HepG2 (cell line): ENCODE measurements around the gene POU5F1. TPM values are rescaled to one million over a fixed set of nuclear protein-coding genes. Genes with fewer than 3 reads are reported as not detected.

Source experiments
- ATAC-seq: fragments of 200-7000 bp; cut with Tn5 transposase; 3 replicates; pipeline ENCODE4 v1.9.1; 2020; ENCODE audit warnings: mild to moderate bottlenecking, moderate library complexity
- BruUV-seq: library from RNA; stranded (reverse); fragments of 400-500 nt; replicated peaks from 2 replicates; lab custom pipeline; 2021; lab: Mats Ljungman, UMichigan
- CTCF ChIA-PET: fragments of 300-600 bp; formaldehyde crosslinking; extraction: SDS; loops from one replicate; lab custom pipeline; 2021; ENCODE audit warnings: low total read pairs, inconsistent platforms, low intra/inter-chr PET ratio; lab: Yijun Ruan, JAX
- POLR2A ChIA-PET: fragments of 350-600 bp; sonication (Branson Sonifier 250); formaldehyde crosslinking; loops from one replicate; lab custom pipeline; 2020; ENCODE audit warnings: antibody characterized with exemption, inconsistent platforms; lab: Yijun Ruan, JAX
- DNase-seq: peaks from one replicate; pipeline ENCODE4 v3.0.0-alpha.2; 2015; ENCODE audit warnings: low spot score
- FAIRE-seq: peaks from 3 replicates; lab custom pipeline; 2011; peaks lifted over from hg19 to GRCh38; lab: Jason Lieb, UNC
- H2AFZ ChIP-seq: one replicate; pipeline ENCODE4 v1.6.1; 2011; ENCODE audit warnings: low read length, inconsistent platforms
- H3K27ac ChIP-seq: fragments of 300-600 bp; 3 replicates; pipeline ENCODE4 v1.8.0; 2011; ENCODE audit warnings: mixed run types, mild to moderate bottlenecking, mixed read lengths, low read length, inconsistent platforms; ENCODE audit not compliant: insufficient read depth; ENCODE audit errors: extremely low read length
- H3K27me3 ChIP-seq, 2 experiments: fragments of 200-600 bp in 1 of 2; 2 replicates in 1 of 2; 3 replicates in 1 of 2; pipeline versions ENCODE4 v1.6.0 to v1.8.0; 2011; ENCODE audit warnings: low read length in 2 of 2, mild to moderate bottlenecking in 2 of 2, moderate library complexity in 2 of 2, inconsistent platforms in 1 of 2; ENCODE audit not compliant: insufficient read depth in 2 of 2, control insufficient read depth in 1 of 2
- H3K36me3 ChIP-seq, 2 experiments: fragments of 200-600 bp in 1 of 2; replicated peaks in 1 of 2; 2 replicates in 1 of 2; 3 replicates in 1 of 2; pipeline versions ENCODE4 v1.5.1 to v1.8.0; 2011; ENCODE audit warnings: low read length in 2 of 2, inconsistent platforms in 1 of 2; ENCODE audit not compliant: insufficient read depth in 2 of 2, control insufficient read depth in 1 of 2
- H3K4me1 ChIP-seq: 2 replicates; pipeline ENCODE4 v1.5.1; 2012; ENCODE audit warnings: low read length, inconsistent platforms; ENCODE audit not compliant: insufficient read depth
- H3K4me2 ChIP-seq: 2 replicates; pipeline ENCODE4 v1.6.0; 2011; ENCODE audit warnings: low read depth, low read length, inconsistent platforms
- H3K4me3 ChIP-seq, 3 experiments: fragments of 200-600 bp in 1 of 3; sonication (generic), shearing (Covaris generic) in 1 of 3; replicated peaks in 1 of 3; 2 replicates each; pipeline ENCODE4 v1.5.1; 2011 to 2016; ENCODE audit warnings: low read length in 3 of 3, inconsistent platforms in 2 of 3, low read depth in 2 of 3, mild to moderate bottlenecking in 2 of 3, control low read depth in 1 of 3, mixed read lengths in 1 of 3; ENCODE audit not compliant: insufficient read depth in 1 of 3
- H3K79me2 ChIP-seq: one replicate; pipeline ENCODE4 v1.6.1; 2011; ENCODE audit warnings: low read length, inconsistent platforms; ENCODE audit not compliant: insufficient read depth
- H3K9ac ChIP-seq: 2 replicates; pipeline ENCODE4 v1.6.0; 2011; ENCODE audit warnings: mild to moderate bottlenecking, low read depth, low read length, inconsistent platforms; ENCODE audit not compliant: insufficient read depth
- H3K9me3 ChIP-seq: 2 replicates; pipeline ENCODE4 v1.5.1; 2012; ENCODE audit warnings: mild to moderate bottlenecking, low read length
- H4K20me1 ChIP-seq: 2 replicates; pipeline ENCODE4 v1.6.0; 2011; ENCODE audit warnings: inconsistent platforms, mild to moderate bottlenecking, low read length, moderate library complexity; ENCODE audit not compliant: insufficient read depth
- SPEN ChIP-seq: sonication (generic); formaldehyde crosslinking; IDR thresholded peaks from 2 replicates; pipeline ENCODE4 v1.5.1; 2020; ENCODE audit warnings: low read depth, mild to moderate bottlenecking, missing genetic modification reagents
- STAG1 ChIP-seq: sonication (generic); formaldehyde crosslinking; IDR thresholded peaks from 2 replicates; pipeline ENCODE4 v1.4.0; 2020; ENCODE audit warnings: missing genetic modification reagents
- ZNF282 ChIP-seq: fragments of 450-650 bp; IDR thresholded peaks from 2 replicates; pipeline ENCODE4 v1.6.1; 2018; ENCODE audit not compliant: partially characterized antibody
- WGBS: methylation state at CpG from one replicate; pipeline ENCODE4 v1.1.6; 2017; ENCODE audit warnings: low lambda C conversion rate; 5-methylcytosine and 5-hydroxymethylcytosine counted together
- in situ Hi-C: cut with HindIII; loops from 2 replicates; pipeline ENCODE4 v1.10.0; 2017; ENCODE audit warnings: low pct_unique_long_range_greater_than_20kb; ENCODE audit not compliant: extremely low pct_ligation_motif_present
- intact Hi-C: fragments of 100-400 bp; cut with micrococcal nuclease; formaldehyde crosslinking; loops from one replicate; pipeline ENCODE4 v1.10.0; 2022; ENCODE audit not compliant: unreplicated experiment
- polyA plus RNA-seq, 8 experiments: library from polyadenylated mRNA; depleted of rRNA in 3 of 8; stranded (reverse) in 7 of 8; unstranded in 1 of 8; fragments of >200 nt; fragmentation: Illumina TruSeq in 4 of 8; extraction: Trizol in 4 of 8; gene quantifications; 2 replicates each; pipeline versions ENCODE4 v1.2.1 to v1.2.3, GENCODE V29; 2011 to 2016; ENCODE audit warnings: low read depth in 4 of 8, missing spikeins in 1 of 8, mixed read lengths in 1 of 8; ENCODE audit not compliant: insufficient read depth in 1 of 8
- total RNA-seq, 5 experiments: library from RNA; depleted of rRNA; stranded (reverse); fragments of >200 nt; fragmentation: Illumina TruSeq; extraction: Trizol; gene quantifications; 2 replicates each; pipeline ENCODE4 v1.2.3, GENCODE V29; 2016; ENCODE audit warnings: low read depth in 1 of 5
- TF ChIP-seq, protein P1 (sequence below): sonication (generic); formaldehyde crosslinking; IDR thresholded peaks from 2 replicates; pipeline ENCODE4 v1.4.0; 2020; ENCODE audit warnings: missing genetic modification reagents
- TF ChIP-seq, protein P2 (sequence below): sonication (generic); formaldehyde crosslinking; IDR thresholded peaks from 2 replicates; pipeline ENCODE4 v1.5.0; 2020; ENCODE audit warnings: mild to moderate bottlenecking, missing genetic modification reagents, borderline replicate concordance
- TF ChIP-seq, protein P3 (sequence below): sonication (generic); formaldehyde crosslinking; IDR thresholded peaks from 2 replicates; pipeline ENCODE4 v1.5.0; 2020; ENCODE audit warnings: mild to moderate bottlenecking, missing genetic modification reagents, moderate library complexity

Gene POU5F1
- total and polyA plus RNA-seq, 2 of the 13 experiments (the other 11 are each of a cell fraction or from before 2014, with no cell fraction given): 2.5 to 7.2 TPM

DNA sequence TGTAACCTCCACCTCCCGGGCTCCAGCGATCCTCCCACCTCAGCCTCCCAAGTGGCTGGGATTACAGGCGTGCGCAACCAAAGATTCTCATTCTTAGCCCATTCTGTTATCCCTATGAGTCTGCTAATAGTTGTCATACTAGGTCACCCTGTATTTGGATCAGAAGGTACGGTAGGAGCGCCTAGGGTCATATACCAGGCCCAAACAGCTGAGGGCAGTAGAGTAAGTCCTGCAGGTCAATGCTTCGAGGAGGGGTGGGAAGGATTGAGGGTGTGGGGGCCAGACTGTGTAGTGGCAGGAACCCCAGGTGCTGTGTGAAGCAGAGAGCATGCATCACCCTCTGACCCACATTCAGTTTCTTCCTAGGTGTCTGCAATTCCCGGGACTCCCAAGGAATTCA is 22.7 kb upstream of the POU5F1 start:
- H3K9ac ChIP-seq: no peak overlapping the region
- no peaks in the 10 kb centered on the region for H3K9me3 ChIP-seq
- H3K79me2 ChIP-seq: peaks cover 2% of the 10 kb centered on the region
- FAIRE-seq (no peak), ATAC-seq (no peak), DNase-seq (no peak)
- no peak overlapping the region for H3K4me3 ChIP-seq
- no peaks in the 10 kb centered on the region for H3K36me3 ChIP-seq
- ChIA-PET CTCF (interaction anchor here (1.2 to 3.5 kb wide), 4 partner anchors 33 to 174 kb away, joined by 4 to 110 read pairs (median 13); partner anchors contain the start of gene PSORS1C2), POLR2A (interaction anchor here (1.2 kb wide), 1 partner anchor 56 kb away, joined by 4 read pairs; no protein-coding TSS in a partner anchor)
- in situ Hi-C loops (loop anchor here (5.0 kb wide), 2 partner anchors 56 to 174 kb away; partner anchors contain the start of gene PSORS1C2), intact Hi-C loops (loop anchor here (2.0 kb wide), 1 partner anchor 34 kb away; the partner anchor contains the start of gene TCF19)
- no peak overlapping the region for H3K4me2 ChIP-seq
- H2AFZ ChIP-seq: no peak overlapping the region
- 60% methylated on average over 8 of the region's 8 CpGs for WGBS
- H3K27ac ChIP-seq: no peak overlapping the region
- TF ChIP-seq SPEN (CRISPR knock-in tag) (0 out of 2 replicates have a peak, but pooled peaks have one; percentile 10), STAG1 (CRISPR knock-in tag) (peak; percentile 31; the same call in 1 of the 2 replicates), ZNF282 (no peak)
- TF ChIP-seq, protein P1, sequence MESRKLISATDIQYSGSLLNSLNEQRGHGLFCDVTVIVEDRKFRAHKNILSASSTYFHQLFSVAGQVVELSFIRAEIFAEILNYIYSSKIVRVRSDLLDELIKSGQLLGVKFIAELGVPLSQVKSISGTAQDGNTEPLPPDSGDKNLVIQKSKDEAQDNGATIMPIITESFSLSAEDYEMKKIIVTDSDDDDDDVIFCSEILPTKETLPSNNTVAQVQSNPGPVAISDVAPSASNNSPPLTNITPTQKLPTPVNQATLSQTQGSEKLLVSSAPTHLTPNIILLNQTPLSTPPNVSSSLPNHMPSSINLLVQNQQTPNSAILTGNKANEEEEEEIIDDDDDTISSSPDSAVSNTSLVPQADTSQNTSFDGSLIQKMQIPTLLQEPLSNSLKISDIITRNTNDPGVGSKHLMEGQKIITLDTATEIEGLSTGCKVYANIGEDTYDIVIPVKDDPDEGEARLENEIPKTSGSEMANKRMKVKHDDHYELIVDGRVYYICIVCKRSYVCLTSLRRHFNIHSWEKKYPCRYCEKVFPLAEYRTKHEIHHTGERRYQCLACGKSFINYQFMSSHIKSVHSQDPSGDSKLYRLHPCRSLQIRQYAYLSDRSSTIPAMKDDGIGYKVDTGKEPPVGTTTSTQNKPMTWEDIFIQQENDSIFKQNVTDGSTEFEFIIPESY (CRISPR knock-in tag): peak; percentile 79; the same call in 1 of the 2 replicates
- TF ChIP-seq, protein P2, sequence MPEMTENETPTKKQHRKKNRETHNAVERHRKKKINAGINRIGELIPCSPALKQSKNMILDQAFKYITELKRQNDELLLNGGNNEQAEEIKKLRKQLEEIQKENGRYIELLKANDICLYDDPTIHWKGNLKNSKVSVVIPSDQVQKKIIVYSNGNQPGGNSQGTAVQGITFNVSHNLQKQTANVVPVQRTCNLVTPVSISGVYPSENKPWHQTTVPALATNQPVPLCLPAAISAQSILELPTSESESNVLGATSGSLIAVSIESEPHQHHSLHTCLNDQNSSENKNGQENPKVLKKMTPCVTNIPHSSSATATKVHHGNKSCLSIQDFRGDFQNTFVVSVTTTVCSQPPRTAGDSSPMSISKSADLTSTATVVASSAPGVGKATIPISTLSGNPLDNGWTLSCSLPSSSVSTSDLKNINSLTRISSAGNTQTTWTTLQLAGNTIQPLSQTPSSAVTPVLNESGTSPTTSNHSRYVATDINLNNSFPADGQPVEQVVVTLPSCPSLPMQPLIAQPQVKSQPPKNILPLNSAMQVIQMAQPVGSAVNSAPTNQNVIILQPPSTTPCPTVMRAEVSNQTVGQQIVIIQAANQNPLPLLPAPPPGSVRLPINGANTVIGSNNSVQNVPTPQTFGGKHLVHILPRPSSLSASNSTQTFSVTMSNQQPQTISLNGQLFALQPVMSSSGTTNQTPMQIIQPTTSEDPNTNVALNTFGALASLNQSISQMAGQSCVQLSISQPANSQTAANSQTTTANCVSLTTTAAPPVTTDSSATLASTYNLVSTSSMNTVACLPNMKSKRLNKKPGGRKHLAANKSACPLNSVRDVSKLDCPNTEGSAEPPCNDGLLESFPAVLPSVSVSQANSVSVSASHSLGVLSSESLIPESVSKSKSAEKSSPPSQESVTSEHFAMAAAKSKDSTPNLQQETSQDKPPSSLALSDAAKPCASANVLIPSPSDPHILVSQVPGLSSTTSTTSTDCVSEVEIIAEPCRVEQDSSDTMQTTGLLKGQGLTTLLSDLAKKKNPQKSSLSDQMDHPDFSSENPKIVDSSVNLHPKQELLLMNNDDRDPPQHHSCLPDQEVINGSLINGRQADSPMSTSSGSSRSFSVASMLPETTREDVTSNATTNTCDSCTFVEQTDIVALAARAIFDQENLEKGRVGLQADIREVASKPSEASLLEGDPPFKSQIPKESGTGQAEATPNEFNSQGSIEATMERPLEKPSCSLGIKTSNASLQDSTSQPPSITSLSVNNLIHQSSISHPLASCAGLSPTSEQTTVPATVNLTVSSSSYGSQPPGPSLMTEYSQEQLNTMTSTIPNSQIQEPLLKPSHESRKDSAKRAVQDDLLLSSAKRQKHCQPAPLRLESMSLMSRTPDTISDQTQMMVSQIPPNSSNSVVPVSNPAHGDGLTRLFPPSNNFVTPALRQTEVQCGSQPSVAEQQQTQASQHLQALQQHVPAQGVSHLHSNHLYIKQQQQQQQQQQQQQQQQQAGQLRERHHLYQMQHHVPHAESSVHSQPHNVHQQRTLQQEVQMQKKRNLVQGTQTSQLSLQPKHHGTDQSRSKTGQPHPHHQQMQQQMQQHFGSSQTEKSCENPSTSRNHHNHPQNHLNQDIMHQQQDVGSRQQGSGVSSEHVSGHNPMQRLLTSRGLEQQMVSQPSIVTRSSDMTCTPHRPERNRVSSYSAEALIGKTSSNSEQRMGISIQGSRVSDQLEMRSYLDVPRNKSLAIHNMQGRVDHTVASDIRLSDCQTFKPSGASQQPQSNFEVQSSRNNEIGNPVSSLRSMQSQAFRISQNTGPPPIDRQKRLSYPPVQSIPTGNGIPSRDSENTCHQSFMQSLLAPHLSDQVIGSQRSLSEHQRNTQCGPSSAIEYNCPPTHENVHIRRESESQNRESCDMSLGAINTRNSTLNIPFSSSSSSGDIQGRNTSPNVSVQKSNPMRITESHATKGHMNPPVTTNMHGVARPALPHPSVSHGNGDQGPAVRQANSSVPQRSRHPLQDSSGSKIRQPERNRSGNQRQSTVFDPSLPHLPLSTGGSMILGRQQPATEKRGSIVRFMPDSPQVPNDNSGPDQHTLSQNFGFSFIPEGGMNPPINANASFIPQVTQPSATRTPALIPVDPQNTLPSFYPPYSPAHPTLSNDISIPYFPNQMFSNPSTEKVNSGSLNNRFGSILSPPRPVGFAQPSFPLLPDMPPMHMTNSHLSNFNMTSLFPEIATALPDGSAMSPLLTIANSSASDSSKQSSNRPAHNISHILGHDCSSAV (CRISPR knock-in tag): no peak
- TF ChIP-seq, protein P3, sequence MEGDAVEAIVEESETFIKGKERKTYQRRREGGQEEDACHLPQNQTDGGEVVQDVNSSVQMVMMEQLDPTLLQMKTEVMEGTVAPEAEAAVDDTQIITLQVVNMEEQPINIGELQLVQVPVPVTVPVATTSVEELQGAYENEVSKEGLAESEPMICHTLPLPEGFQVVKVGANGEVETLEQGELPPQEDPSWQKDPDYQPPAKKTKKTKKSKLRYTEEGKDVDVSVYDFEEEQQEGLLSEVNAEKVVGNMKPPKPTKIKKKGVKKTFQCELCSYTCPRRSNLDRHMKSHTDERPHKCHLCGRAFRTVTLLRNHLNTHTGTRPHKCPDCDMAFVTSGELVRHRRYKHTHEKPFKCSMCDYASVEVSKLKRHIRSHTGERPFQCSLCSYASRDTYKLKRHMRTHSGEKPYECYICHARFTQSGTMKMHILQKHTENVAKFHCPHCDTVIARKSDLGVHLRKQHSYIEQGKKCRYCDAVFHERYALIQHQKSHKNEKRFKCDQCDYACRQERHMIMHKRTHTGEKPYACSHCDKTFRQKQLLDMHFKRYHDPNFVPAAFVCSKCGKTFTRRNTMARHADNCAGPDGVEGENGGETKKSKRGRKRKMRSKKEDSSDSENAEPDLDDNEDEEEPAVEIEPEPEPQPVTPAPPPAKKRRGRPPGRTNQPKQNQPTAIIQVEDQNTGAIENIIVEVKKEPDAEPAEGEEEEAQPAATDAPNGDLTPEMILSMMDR (CRISPR knock-in tag): peak; percentile 47
- H3K27me3 ChIP-seq: no peaks in the 10 kb centered on the region; a peak in 1 of 5 replicates
- BruUV-seq: no TSS peak
- peaks cover 22% of the 10 kb centered on the region for H3K4me1 ChIP-seq
- no peaks in the 10 kb centered on the region for H4K20me1 ChIP-seq
